ENCODE results near the gene SYTL3. TPM values are rescaled to one million over a fixed set of nuclear protein-coding genes. Genes with fewer than 3 reads are reported as not detected.
"Not testable (repeated sequence)": the region's sequence is repeated elsewhere in the genome, so short reads cannot be mapped to it uniquely, and the experiment has no call there.

Gene SYTL3
- total and polyA plus RNA-seq, 10 of the 15 experiments (the other 5 are each of a cell fraction or from before 2014, with no cell fraction given) = 3.3 to 12.1 (median 6.9) TPM

DNA sequence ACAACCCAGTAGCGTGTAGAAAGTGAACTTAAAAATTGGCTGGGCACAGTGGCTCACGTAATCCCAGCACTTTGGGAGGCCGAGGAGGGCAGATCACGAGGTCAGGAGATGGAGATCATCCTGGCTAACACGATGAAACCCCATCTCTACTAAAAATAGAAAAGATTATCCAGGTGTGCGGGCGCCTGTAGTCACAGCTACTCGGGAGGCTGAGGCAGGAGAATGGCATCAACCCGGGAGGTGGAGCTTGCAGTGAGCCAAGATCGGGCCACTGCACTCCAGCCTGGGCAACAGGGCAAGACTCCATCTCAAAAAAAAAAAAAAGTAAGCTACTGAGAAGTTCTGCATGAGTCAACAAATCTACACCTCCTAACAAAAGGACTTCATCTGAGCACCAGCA is 142.7 kb downstream of the SYTL3 start:
- Histone ChIP-seq H3K4me3 (peak overlapping the region; percentile 41; the same call in 1 of the 2 replicates), H3K27ac (ENCODE audit: control insufficient read depth, insufficient read depth) (peak overlapping the region; percentile 15; the same call in 1 of the 2 replicates)

DNA sequence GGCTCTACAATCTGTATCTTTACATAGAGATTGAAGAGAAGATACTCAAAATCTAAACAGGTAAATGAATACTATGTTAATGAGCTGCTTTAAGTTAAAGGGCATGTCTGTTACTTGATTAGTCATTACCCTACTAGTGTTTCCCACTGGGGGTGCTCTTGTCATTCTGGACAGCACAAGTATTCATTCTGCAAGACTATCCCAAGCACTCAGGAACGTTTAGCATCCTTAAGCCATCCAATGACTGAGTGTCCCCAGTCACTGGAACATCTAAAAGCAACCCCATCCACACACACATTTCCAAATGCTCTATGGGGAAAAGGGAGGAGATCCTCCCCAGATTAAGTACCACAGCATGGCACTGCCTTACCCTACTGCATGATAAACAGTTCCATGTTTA is 143.6 kb downstream of the SYTL3 start:
- Histone ChIP-seq H3K79me2 (ENCODE audit: control insufficient read depth, insufficient read depth, low read length) (peaks cover 89% of the 10 kb centered on the region), H3K4me1 (ENCODE audit: control insufficient read depth, insufficient read depth, low read length) (peaks cover 65% of the 10 kb centered on the region), H3K9ac (ENCODE audit: control insufficient read depth, insufficient read depth, low read length) (no peak overlapping the region), H3K4me2 (ENCODE audit: control insufficient read depth, insufficient read depth) (peak overlapping the region; percentile 36), H2AFZ (ENCODE audit: control insufficient read depth, low read depth, low read length) (no peak overlapping the region), H4K20me1 (ENCODE audit: control insufficient read depth, insufficient read depth) (peaks cover 5% of the 10 kb centered on the region; the same call in 1 of the 2 replicates), H3K36me3 (ENCODE audit: control insufficient read depth in 2 of 2, insufficient read depth in 2 of 2, low read length in 1 of 2) (peaks cover 0 to 24% of the 10 kb centered on the region in 2 experiments; a peak in 3 of 4 replicates), H3K4me3 (0 out of 2 replicates have a peak overlapping the region, but pooled peaks have one; percentile 36), H3K27me3 (replicated peaks in 1 of 2; ENCODE audit: control insufficient read depth in 2 of 2, insufficient read depth in 2 of 2, low read length in 1 of 2) (no peaks in the 10 kb centered on the region), H3K9me3 (replicated peaks; ENCODE audit: control insufficient read depth, insufficient read depth, low read length) (no peaks in the 10 kb centered on the region; the same call in 2 of the 3 replicates), H3K27ac (ENCODE audit: control insufficient read depth, insufficient read depth) (no peak overlapping the region)
- POLR2A ChIA-PET = interaction anchor here (0.7 to 5.0 kb wide), 9 partner anchors 8 to 193 kb away, joined by 3 to 27 read pairs (median 5); partner anchors contain the start of gene EZR
- ATAC-seq = peak; percentile 74
- no peak for DNase-seq (ENCODE audit: low read depth, low spot score)
- FAIRE-seq = no peak
- BruUV-seq (replicated peaks) = no TSS peak
- in situ Hi-C loops (cut with MboI) (no loop called here), intact Hi-C loops (cut with micrococcal nuclease; ENCODE audit: unreplicated experiment) (loop anchor here (1.0 to 5.0 kb wide), 5 partner anchors 21 to 179 kb away; no protein-coding TSS in a partner anchor)
- CTCF ChIA-PET = interaction anchor here (0.6 to 11.4 kb wide), 31 partner anchors 8 to 574 kb away, joined by 3 to 127 read pairs (median 4); partner anchors contain the start of genes EZR, RSPH3 and SYTL3
- 0% methylated on average over 1 of the region's 1 CpG for WGBS (ENCODE audit: insufficient coverage, insufficient replicate concordance, low lambda C conversion rate, missing lambda C conversion rate)
- RAD21 ChIA-PET (ENCODE audit: unreplicated experiment) = interaction anchor here (0.6 to 8.6 kb wide), 29 partner anchors 8 to 579 kb away, joined by 3 to 65 read pairs (median 4); partner anchors contain the start of genes RSPH3 and TAGAP
- SMC1A ChIA-PET (ENCODE audit: uncharacterized antibody, unreplicated experiment) = interaction anchor here (0.6 to 7.5 kb wide), 24 partner anchors 9 to 502 kb away, joined by 3 to 73 read pairs (median 4); no protein-coding TSS in a partner anchor
- TF ChIP-seq RELA (IDR thresholded peaks at IDR 0.05; ENCODE audit: borderline replicate concordance, partially characterized antibody) (no peak), BCL11A (IDR thresholded peaks at IDR 0.05; ENCODE audit: low read depth, low read length) (no peak), MEF2A (IDR thresholded peaks at IDR 0.05; ENCODE audit: insufficient read depth, low read depth, low read length) (no peak), CBX5 (IDR thresholded peaks at IDR 0.05; ENCODE audit: low read depth) (no peak), RAD21 (IDR thresholded peaks at IDR 0.05; ENCODE audit: insufficient read depth, low read depth, low read length) (peak; percentile 82), HCFC1 (IDR thresholded peaks at IDR 0.05; ENCODE audit: low read length) (no peak), GATAD2B (conservative IDR thresholded peaks at IDR 0.05; ENCODE audit: low read depth) (no peak)
- TF ChIP-seq, protein P1, sequence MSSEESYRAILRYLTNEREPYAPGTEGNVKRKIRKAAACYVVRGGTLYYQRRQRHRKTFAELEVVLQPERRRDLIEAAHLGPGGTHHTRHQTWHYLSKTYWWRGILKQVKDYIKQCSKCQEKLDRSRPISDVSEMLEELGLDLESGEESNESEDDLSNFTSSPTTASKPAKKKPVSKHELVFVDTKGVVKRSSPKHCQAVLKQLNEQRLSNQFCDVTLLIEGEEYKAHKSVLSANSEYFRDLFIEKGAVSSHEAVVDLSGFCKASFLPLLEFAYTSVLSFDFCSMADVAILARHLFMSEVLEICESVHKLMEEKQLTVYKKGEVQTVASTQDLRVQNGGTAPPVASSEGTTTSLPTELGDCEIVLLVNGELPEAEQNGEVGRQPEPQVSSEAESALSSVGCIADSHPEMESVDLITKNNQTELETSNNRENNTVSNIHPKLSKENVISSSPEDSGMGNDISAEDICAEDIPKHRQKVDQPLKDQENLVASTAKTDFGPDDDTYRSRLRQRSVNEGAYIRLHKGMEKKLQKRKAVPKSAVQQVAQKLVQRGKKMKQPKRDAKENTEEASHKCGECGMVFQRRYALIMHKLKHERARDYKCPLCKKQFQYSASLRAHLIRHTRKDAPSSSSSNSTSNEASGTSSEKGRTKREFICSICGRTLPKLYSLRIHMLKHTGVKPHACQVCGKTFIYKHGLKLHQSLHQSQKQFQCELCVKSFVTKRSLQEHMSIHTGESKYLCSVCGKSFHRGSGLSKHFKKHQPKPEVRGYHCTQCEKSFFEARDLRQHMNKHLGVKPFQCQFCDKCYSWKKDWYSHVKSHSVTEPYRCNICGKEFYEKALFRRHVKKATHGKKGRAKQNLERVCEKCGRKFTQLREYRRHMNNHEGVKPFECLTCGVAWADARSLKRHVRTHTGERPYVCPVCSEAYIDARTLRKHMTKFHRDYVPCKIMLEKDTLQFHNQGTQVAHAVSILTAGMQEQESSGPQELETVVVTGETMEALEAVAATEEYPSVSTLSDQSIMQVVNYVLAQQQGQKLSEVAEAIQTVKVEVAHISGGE (CRISPR knock-in tag; IDR thresholded peaks at IDR 0.05) = no peak
- TF ChIP-seq, protein P2, sequence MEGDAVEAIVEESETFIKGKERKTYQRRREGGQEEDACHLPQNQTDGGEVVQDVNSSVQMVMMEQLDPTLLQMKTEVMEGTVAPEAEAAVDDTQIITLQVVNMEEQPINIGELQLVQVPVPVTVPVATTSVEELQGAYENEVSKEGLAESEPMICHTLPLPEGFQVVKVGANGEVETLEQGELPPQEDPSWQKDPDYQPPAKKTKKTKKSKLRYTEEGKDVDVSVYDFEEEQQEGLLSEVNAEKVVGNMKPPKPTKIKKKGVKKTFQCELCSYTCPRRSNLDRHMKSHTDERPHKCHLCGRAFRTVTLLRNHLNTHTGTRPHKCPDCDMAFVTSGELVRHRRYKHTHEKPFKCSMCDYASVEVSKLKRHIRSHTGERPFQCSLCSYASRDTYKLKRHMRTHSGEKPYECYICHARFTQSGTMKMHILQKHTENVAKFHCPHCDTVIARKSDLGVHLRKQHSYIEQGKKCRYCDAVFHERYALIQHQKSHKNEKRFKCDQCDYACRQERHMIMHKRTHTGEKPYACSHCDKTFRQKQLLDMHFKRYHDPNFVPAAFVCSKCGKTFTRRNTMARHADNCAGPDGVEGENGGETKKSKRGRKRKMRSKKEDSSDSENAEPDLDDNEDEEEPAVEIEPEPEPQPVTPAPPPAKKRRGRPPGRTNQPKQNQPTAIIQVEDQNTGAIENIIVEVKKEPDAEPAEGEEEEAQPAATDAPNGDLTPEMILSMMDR (IDR thresholded peaks at IDR 0.05 in 2 of 3, conservative IDR thresholded peaks at IDR 0.05 in 1 of 3; ENCODE audit: control insufficient read depth in 2 of 3, extremely low read depth in 1 of 3, insufficient read depth in 1 of 3, low read depth in 3 of 3, low read length in 3 of 3) = peak; percentile 62 to 69 (median 68)

More for the DNA sequence above, 142.7 kb downstream of the SYTL3 start:
- H3K9me3 ChIP-seq (replicated peaks; ENCODE audit: control insufficient read depth, insufficient read depth, low read length); DNase-seq (ENCODE audit: low read depth, low spot score); BruUV-seq (replicated peaks); FAIRE-seq; H3K27me3 ChIP-seq (replicated peaks in 1 of 2; ENCODE audit: control insufficient read depth in 2 of 2, insufficient read depth in 2 of 2, low read length in 1 of 2); ATAC-seq; H4K20me1 ChIP-seq (ENCODE audit: control insufficient read depth, insufficient read depth); in situ Hi-C loops (cut with MboI); H3K9ac ChIP-seq (ENCODE audit: control insufficient read depth, insufficient read depth, low read length); H2AFZ ChIP-seq (ENCODE audit: control insufficient read depth, low read depth, low read length): not testable (repeated sequence)
- Histone ChIP-seq H3K36me3 (ENCODE audit: control insufficient read depth in 2 of 2, insufficient read depth in 2 of 2, low read length in 1 of 2) (peaks cover 4 to 27% of the 10 kb centered on the region in 2 experiments), H3K4me1 (ENCODE audit: control insufficient read depth, insufficient read depth, low read length) (peaks cover 63% of the 10 kb centered on the region), H3K4me2 (ENCODE audit: control insufficient read depth, insufficient read depth) (peak overlapping the region; percentile 45), H3K79me2 (ENCODE audit: control insufficient read depth, insufficient read depth, low read length) (peaks cover 79% of the 10 kb centered on the region)
- ChIA-PET CTCF (interaction anchor here (0.7 to 11.4 kb wide), 28 partner anchors 9 to 573 kb away, joined by 3 to 127 read pairs (median 4); partner anchors contain the start of genes EZR, RSPH3 and SYTL3), POLR2A (interaction anchor here (0.6 to 5.0 kb wide), 8 partner anchors 9 to 194 kb away, joined by 3 to 27 read pairs (median 4); no protein-coding TSS in a partner anchor), SMC1A (ENCODE audit: uncharacterized antibody, unreplicated experiment) (interaction anchor here (0.7 to 7.5 kb wide), 26 partner anchors 9 to 501 kb away, joined by 3 to 73 read pairs (median 4); no protein-coding TSS in a partner anchor), RAD21 (ENCODE audit: unreplicated experiment) (interaction anchor here (0.8 to 8.6 kb wide), 24 partner anchors 9 to 578 kb away, joined by 3 to 65 read pairs (median 4); partner anchors contain the start of gene TAGAP)
- intact Hi-C loops (cut with micrococcal nuclease; ENCODE audit: unreplicated experiment) = loop anchor here (5.0 kb wide), 2 partner anchors 75 kb away; no protein-coding TSS in a partner anchor
- 53% methylated on average over 10 of the region's 10 CpGs for WGBS (ENCODE audit: insufficient coverage, insufficient replicate concordance, low lambda C conversion rate, missing lambda C conversion rate)

All from GM12878 (cell line).